Measurements from ENCODE around the gene CTBP2. TPM values are rescaled to one million over a fixed set of nuclear protein-coding genes. Genes with fewer than 3 reads are reported as not detected.

CTBP2 gene
- total RNA-seq, 1 experiment from 2014 or later, result 191 TPM

GRCh38 chr10:124983321-124983720 is 177.0 kb downstream of the CTBP2 start:
- Mint-ChIP-seq H3K9me3 (no peaks in the 10 kb centered on the region), H3K4me3 (no peak overlapping the region), H3K27ac (peak overlapping the region; percentile 35), H3K4me1 (peaks cover 5% of the 10 kb centered on the region; the same call in 1 of the 2 replicates), H3K27me3 (ENCODE audit: low read depth) (no peaks in the 10 kb centered on the region), H3K36me3 (peaks cover 41% of the 10 kb centered on the region)
- DNase-seq (ENCODE audit: low spot score), result no peak
- no peak for TF ChIP-seq FOXP4 (CRISPR knock-in tag; IDR thresholded peaks at IDR 0.05)
- TF ChIP-seq EMX1 (CRISPR knock-in tag; IDR thresholded peaks at IDR 0.05), result peak; percentile 64; the same call in 1 of the 2 replicates
- TF ChIP-seq USF2 (CRISPR knock-in tag; IDR thresholded peaks at IDR 0.05), result no peak
- no peak for TF ChIP-seq NR3C1 (CRISPR knock-in tag; conservative IDR thresholded peaks at IDR 0.05; ENCODE audit: low read depth)
- TF ChIP-seq RELA (CRISPR knock-in tag; IDR thresholded peaks at IDR 0.05; ENCODE audit: borderline replicate concordance), result no peak
- TF ChIP-seq, protein P1, sequence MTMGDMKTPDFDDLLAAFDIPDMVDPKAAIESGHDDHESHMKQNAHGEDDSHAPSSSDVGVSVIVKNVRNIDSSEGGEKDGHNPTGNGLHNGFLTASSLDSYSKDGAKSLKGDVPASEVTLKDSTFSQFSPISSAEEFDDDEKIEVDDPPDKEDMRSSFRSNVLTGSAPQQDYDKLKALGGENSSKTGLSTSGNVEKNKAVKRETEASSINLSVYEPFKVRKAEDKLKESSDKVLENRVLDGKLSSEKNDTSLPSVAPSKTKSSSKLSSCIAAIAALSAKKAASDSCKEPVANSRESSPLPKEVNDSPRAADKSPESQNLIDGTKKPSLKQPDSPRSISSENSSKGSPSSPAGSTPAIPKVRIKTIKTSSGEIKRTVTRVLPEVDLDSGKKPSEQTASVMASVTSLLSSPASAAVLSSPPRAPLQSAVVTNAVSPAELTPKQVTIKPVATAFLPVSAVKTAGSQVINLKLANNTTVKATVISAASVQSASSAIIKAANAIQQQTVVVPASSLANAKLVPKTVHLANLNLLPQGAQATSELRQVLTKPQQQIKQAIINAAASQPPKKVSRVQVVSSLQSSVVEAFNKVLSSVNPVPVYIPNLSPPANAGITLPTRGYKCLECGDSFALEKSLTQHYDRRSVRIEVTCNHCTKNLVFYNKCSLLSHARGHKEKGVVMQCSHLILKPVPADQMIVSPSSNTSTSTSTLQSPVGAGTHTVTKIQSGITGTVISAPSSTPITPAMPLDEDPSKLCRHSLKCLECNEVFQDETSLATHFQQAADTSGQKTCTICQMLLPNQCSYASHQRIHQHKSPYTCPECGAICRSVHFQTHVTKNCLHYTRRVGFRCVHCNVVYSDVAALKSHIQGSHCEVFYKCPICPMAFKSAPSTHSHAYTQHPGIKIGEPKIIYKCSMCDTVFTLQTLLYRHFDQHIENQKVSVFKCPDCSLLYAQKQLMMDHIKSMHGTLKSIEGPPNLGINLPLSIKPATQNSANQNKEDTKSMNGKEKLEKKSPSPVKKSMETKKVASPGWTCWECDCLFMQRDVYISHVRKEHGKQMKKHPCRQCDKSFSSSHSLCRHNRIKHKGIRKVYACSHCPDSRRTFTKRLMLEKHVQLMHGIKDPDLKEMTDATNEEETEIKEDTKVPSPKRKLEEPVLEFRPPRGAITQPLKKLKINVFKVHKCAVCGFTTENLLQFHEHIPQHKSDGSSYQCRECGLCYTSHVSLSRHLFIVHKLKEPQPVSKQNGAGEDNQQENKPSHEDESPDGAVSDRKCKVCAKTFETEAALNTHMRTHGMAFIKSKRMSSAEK (CRISPR knock-in tag; IDR thresholded peaks at IDR 0.05; ENCODE audit: borderline replicate concordance), result peak; percentile 36; the same call in 1 of the 2 replicates
- ChIA-PET POLR2A (interaction anchor here (0.7 kb wide), 1 partner anchor 192 kb away, joined by 3 read pairs; the partner anchor contains the start of gene EEF1AKMT2), CTCF (interaction anchor here (1.3 to 2.9 kb wide), 3 partner anchors 9 to 78 kb away, joined by 4 to 12 read pairs (median 6); no protein-coding TSS in a partner anchor)
- peak; percentile 29 for ATAC-seq

GRCh38 chr10:124978376-124978725 is 182.0 kb downstream of the CTBP2 start:
- ATAC-seq (no peak), DNase-seq (ENCODE audit: low spot score) (no peak)
- Mint-ChIP-seq H3K9me3 (no peaks in the 10 kb centered on the region), H3K27me3 (ENCODE audit: low read depth) (no peaks in the 10 kb centered on the region), H3K4me1 (peaks cover 8% of the 10 kb centered on the region; the same call in 1 of the 2 replicates), H3K4me3 (no peak overlapping the region), H3K27ac (no peak overlapping the region), H3K36me3 (peaks cover 24% of the 10 kb centered on the region)
- TF ChIP-seq, protein P2, sequence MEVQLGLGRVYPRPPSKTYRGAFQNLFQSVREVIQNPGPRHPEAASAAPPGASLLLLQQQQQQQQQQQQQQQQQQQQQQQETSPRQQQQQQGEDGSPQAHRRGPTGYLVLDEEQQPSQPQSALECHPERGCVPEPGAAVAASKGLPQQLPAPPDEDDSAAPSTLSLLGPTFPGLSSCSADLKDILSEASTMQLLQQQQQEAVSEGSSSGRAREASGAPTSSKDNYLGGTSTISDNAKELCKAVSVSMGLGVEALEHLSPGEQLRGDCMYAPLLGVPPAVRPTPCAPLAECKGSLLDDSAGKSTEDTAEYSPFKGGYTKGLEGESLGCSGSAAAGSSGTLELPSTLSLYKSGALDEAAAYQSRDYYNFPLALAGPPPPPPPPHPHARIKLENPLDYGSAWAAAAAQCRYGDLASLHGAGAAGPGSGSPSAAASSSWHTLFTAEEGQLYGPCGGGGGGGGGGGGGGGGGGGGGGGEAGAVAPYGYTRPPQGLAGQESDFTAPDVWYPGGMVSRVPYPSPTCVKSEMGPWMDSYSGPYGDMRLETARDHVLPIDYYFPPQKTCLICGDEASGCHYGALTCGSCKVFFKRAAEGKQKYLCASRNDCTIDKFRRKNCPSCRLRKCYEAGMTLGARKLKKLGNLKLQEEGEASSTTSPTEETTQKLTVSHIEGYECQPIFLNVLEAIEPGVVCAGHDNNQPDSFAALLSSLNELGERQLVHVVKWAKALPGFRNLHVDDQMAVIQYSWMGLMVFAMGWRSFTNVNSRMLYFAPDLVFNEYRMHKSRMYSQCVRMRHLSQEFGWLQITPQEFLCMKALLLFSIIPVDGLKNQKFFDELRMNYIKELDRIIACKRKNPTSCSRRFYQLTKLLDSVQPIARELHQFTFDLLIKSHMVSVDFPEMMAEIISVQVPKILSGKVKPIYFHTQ (CRISPR knock-in tag; IDR thresholded peaks at IDR 0.05), result no peak
- TF ChIP-seq ZBTB21 (CRISPR knock-in tag; IDR thresholded peaks at IDR 0.05; ENCODE audit: borderline replicate concordance), result no peak
- TF ChIP-seq ELF4 (CRISPR knock-in tag; IDR thresholded peaks at IDR 0.05; ENCODE audit: low read depth), result no peak
- no peak for TF ChIP-seq OVOL2 (CRISPR knock-in tag; IDR thresholded peaks at IDR 0.05; ENCODE audit: borderline replicate concordance)
- POLR2A ChIA-PET, result no interaction called here
- CTCF ChIA-PET, result interaction anchor here (0.8 to 2.2 kb wide), 3 partner anchors 11 to 16 kb away, joined by 3 to 8 read pairs (median 4); no protein-coding TSS in a partner anchor

Data from WTC11 (cell line).